Measurements from ENCODE around the gene ZNF581. TPM values are rescaled to one million over a fixed set of nuclear protein-coding genes. Genes with fewer than 3 reads are reported as not detected.

The ZNF581 gene
- total RNA-seq, 3 donors from 2014 or later, result 10.7 to 16.8 (median 16.7) TPM

DNA sequence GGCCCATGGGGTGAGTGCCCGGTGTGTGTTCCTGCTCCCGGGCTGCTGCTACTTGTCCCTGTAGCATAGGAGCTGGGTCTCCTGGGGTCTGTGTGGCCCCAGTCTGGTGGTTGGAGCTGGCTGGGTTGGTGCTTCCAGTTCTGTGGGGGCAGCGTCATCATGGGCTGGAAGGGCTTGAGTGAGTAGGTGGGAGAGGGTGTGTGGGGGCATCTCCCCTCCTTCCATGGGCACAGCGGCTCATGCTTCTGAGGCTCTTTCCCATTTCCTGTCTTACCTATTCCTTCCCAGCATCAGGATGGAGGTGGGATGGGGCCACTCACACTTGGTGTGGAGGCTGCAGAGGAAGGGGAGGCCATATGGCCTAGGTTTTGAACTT is 23.5 kb downstream of the ZNF581 start:
- no peaks in the 10 kb centered on the region for H3K27me3 ChIP-seq
- H3K4me1 ChIP-seq, result no peaks in the 10 kb centered on the region
- H3K36me3 ChIP-seq, result peaks cover 40% of the 10 kb centered on the region
- H3K4me3 ChIP-seq, result no peak overlapping the region
- no peaks in the 10 kb centered on the region for H3K9me3 ChIP-seq
- TF ChIP-seq POLR2AphosphoS5 (IDR thresholded peaks at IDR 0.05), result no peak
- TF ChIP-seq, protein P1, sequence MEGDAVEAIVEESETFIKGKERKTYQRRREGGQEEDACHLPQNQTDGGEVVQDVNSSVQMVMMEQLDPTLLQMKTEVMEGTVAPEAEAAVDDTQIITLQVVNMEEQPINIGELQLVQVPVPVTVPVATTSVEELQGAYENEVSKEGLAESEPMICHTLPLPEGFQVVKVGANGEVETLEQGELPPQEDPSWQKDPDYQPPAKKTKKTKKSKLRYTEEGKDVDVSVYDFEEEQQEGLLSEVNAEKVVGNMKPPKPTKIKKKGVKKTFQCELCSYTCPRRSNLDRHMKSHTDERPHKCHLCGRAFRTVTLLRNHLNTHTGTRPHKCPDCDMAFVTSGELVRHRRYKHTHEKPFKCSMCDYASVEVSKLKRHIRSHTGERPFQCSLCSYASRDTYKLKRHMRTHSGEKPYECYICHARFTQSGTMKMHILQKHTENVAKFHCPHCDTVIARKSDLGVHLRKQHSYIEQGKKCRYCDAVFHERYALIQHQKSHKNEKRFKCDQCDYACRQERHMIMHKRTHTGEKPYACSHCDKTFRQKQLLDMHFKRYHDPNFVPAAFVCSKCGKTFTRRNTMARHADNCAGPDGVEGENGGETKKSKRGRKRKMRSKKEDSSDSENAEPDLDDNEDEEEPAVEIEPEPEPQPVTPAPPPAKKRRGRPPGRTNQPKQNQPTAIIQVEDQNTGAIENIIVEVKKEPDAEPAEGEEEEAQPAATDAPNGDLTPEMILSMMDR (IDR thresholded peaks at IDR 0.05), result no peak
- no peak for TF ChIP-seq POLR2A (IDR thresholded peaks at IDR 0.05)
- no peak overlapping the region for H3K27ac ChIP-seq
- no peak for DNase-seq (ENCODE audit: low spot score in 2 of 2)
- intact Hi-C loops (cut with DNase I; ENCODE audit: low total_unique reads), result no loop called here

DNA sequence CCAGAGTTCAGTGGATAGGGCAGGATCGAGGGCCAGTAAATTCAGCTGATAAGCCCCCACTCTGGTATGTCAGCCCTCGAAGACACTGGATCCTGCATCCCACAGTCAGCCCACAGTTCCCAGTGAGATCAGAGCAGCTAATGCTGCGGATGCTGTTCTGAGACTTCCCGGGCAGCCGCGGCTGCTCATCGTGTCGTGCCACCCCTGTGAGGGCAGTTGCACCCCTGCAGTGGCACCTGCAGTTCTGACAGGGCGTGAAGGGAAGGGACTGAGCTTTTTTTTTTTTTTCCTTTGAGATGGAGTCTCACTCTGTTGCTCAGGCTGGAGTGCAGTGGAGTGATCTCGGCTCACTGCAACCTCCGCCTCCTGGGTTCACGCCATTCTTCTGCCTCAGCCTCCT is 24.1 kb downstream of the ZNF581 start:
- intact Hi-C loops (cut with DNase I; ENCODE audit: low total_unique reads), result no loop called here
- no peak for TF ChIP-seq POLR2AphosphoS5 (IDR thresholded peaks at IDR 0.05)
- peaks cover 40% of the 10 kb centered on the region for H3K36me3 ChIP-seq

DNA sequence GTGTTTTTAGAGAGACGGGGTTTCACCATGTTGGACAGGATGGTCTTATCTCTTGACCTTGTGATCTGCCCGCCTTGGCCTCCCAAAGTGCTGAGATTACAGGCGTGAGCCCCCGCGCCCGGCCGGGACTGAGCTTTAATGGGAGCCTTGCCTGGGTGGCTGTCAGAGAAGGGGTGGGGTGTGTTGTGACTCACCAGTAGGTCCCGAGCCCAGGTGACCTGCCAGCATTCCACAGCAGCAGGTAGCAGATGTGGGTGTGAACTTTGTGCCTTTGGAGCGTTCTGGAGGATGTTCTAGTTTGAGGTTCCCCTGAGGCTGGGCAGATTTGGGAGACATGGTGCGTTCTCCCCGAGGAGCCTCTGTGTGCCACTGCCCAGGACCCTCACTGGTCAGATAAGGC is 24.5 kb downstream of the ZNF581 start:
- no peak overlapping the region for H3K4me3 ChIP-seq
- H3K27ac ChIP-seq, result no peak overlapping the region
- H3K27me3 ChIP-seq, result no peaks in the 10 kb centered on the region
- peaks cover 36% of the 10 kb centered on the region for H3K36me3 ChIP-seq
- DNase-seq (ENCODE audit: low spot score in 2 of 2), result no peak
- no peaks in the 10 kb centered on the region for H3K4me1 ChIP-seq
- intact Hi-C loops (cut with DNase I; ENCODE audit: low total_unique reads), result no loop called here
- TF ChIP-seq POLR2A (IDR thresholded peaks at IDR 0.05), result no peak
- TF ChIP-seq POLR2AphosphoS5 (IDR thresholded peaks at IDR 0.05), result no peak
- TF ChIP-seq, protein P1 (IDR thresholded peaks at IDR 0.05), result no peak
- no peaks in the 10 kb centered on the region for H3K9me3 ChIP-seq

More for the DNA sequence above, 24.1 kb downstream of the ZNF581 start:
- H3K4me3 ChIP-seq, result no peak overlapping the region
- H3K27ac ChIP-seq, result no peak overlapping the region
- no peaks in the 10 kb centered on the region for H3K4me1 ChIP-seq
- H3K9me3 ChIP-seq, result no peaks in the 10 kb centered on the region
- no peaks in the 10 kb centered on the region for H3K27me3 ChIP-seq
- no peak for DNase-seq (ENCODE audit: low spot score in 2 of 2)

DNA sequence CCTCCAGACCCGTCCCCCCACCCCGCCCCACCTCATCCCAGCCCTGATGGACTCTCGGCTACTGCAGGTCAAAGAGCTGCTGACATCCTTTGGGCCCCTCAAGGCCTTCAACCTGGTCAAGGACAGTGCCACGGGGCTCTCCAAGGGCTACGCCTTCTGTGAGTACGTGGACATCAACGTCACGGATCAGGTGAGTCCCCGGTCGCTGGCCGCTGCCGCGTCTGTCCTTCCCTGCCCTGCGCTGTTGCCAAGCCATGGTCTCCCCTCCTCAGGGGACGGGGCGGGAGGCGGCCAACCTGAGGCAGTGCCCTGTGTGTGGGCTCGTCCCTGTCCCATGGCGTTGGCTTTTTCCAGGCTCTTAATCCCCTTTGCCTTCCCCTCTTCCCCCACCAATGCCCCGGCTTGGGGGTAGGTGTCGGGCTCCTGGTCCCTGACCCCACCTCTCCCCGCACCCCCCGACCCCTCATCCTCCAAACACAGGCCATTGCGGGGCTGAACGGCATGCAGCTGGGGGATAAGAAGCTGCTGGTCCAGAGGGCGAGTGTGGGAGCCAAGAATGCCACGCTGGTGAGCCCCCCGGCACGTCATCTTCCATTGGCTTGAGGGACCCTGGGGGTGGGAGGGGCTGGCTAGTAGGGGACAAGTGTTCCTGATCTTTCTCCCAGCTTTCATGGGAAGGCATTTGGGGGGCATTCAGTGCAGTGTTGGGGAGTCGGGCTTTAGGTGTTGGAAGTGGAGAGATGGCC is 25.3 kb downstream of the ZNF581 start:
- H3K27me3 ChIP-seq, result no peaks in the 10 kb centered on the region
- no peak for DNase-seq (ENCODE audit: low spot score in 2 of 2)
- no peak for TF ChIP-seq POLR2AphosphoS5 (IDR thresholded peaks at IDR 0.05)
- TF ChIP-seq POLR2A (IDR thresholded peaks at IDR 0.05), result no peak
- TF ChIP-seq, protein P1 (IDR thresholded peaks at IDR 0.05), result no peak

DNA sequence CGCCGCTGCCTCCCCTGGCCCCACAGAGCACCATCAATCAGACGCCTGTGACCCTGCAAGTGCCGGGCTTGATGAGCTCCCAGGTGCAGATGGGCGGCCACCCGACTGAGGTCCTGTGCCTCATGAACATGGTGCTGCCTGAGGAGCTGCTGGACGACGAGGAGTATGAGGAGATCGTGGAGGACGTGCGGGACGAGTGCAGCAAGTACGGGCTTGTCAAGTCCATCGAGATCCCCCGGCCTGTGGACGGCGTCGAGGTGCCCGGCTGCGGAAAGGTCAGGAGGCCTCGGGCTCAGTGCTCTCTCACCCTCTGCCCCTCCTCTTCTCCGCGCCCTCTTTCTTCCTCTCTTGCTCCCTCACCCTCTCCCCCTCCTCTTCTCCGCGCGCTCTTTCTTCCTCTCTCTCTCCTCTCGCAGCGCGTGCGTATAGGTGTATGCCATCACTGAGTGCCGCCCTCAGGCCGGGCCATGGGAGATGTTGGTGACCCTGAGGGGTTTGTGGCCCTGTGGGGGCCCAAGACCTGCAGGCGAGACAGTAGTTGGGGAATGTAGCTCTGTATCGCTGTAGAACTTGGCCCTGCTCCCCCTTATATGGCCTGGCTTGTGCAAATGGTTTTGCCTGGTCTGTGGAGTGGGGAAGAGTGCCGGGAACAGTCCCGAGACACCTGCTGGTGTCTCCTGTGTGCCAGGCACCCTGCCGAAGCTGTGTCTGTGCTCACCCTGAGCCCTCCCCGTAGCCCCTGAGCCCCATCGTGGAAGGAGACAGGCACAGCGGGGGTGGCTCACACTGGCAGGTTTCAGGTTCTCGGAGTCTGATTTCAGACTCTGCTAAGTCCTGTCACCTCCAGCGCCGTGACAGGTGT is 26.2 kb downstream of the ZNF581 start:
- TF ChIP-seq, protein P1 (IDR thresholded peaks at IDR 0.05), result no peak
- TF ChIP-seq POLR2AphosphoS5 (IDR thresholded peaks at IDR 0.05) (no peak), POLR2A (IDR thresholded peaks at IDR 0.05) (no peak)
- Histone ChIP-seq H3K4me3 (no peak overlapping the region), H3K9me3 (no peaks in the 10 kb centered on the region), H3K36me3 (peaks cover 25% of the 10 kb centered on the region), H3K27me3 (no peaks in the 10 kb centered on the region), H3K4me1 (peaks cover 0 to 6% of the 10 kb centered on the region in 2 donors), H3K27ac (no peak overlapping the region)
- intact Hi-C loops (cut with DNase I; ENCODE audit: low total_unique reads), result no loop called here
- DNase-seq (ENCODE audit: low spot score in 2 of 2), result no peak

More for the DNA sequence above, 25.3 kb downstream of the ZNF581 start:
- Histone ChIP-seq H3K9me3 (no peaks in the 10 kb centered on the region), H3K27ac (no peak overlapping the region), H3K36me3 (peaks cover 32% of the 10 kb centered on the region), H3K4me1 (no peaks in the 10 kb centered on the region), H3K4me3 (no peak overlapping the region)
- intact Hi-C loops (cut with DNase I; ENCODE audit: low total_unique reads), result no loop called here
